ENCODE measurements around the gene ALS2CL. TPM values are rescaled to one million over a fixed set of nuclear protein-coding genes. Genes with fewer than 3 reads are reported as not detected.

ALS2CL gene
- total and polyA plus RNA-seq, 10 of the 15 experiments (the other 5 are each of a cell fraction or from before 2014, with no cell fraction given): 0.01 to 0.05 TPM; not detected in 8

- DNase-seq (ENCODE audit: low read depth, low spot score): no peak
- Histone ChIP-seq H3K79me2 (ENCODE audit: control insufficient read depth, insufficient read depth, low read length) (no peaks in the 10 kb centered on the region), H2AFZ (ENCODE audit: control insufficient read depth, low read depth, low read length) (no peak overlapping the region), H3K9me3 (replicated peaks; ENCODE audit: control insufficient read depth, insufficient read depth, low read length) (no peaks in the 10 kb centered on the region), H3K4me1 (ENCODE audit: control insufficient read depth, insufficient read depth, low read length) (peaks cover 16% of the 10 kb centered on the region), H4K20me1 (ENCODE audit: control insufficient read depth, insufficient read depth) (no peaks in the 10 kb centered on the region), H3K4me3 (no peak overlapping the region), H3K27ac (ENCODE audit: control insufficient read depth, insufficient read depth) (no peak overlapping the region), H3K27me3 (replicated peaks in 1 of 2; ENCODE audit: control insufficient read depth in 2 of 2, insufficient read depth in 2 of 2, low read length in 1 of 2) (no peaks in the 10 kb centered on the region), H3K9ac (ENCODE audit: control insufficient read depth, insufficient read depth, low read length) (no peak overlapping the region), H3K36me3 (ENCODE audit: control insufficient read depth in 2 of 2, insufficient read depth in 2 of 2, low read length in 1 of 2) (no peaks in the 10 kb centered on the region), H3K4me2 (ENCODE audit: control insufficient read depth, insufficient read depth) (no peak overlapping the region)
- SMC1A ChIA-PET (ENCODE audit: uncharacterized antibody, unreplicated experiment): interaction anchor here (1.1 to 1.3 kb wide), 3 partner anchors 153 to 184 kb away, joined by 3 to 4 read pairs (median 3); no protein-coding TSS in a partner anchor
- in situ Hi-C loops (cut with MboI) (loop anchor here (5.0 to 10.0 kb wide), 2 partner anchors 187 to 665 kb away; no protein-coding TSS in a partner anchor), intact Hi-C loops (cut with micrococcal nuclease; ENCODE audit: unreplicated experiment) (no loop called here)
- TF ChIP-seq SIX5 (IDR thresholded peaks at IDR 0.05; ENCODE audit: low read depth, low read length, severe bottlenecking): no peak
- no peak for TF ChIP-seq ATF2 (IDR thresholded peaks at IDR 0.05; ENCODE audit: low read length)
- no peak for TF ChIP-seq NFIC (IDR thresholded peaks at IDR 0.05; ENCODE audit: low read depth, low read length)
- no peak for TF ChIP-seq YY1 (IDR thresholded peaks at IDR 0.05; ENCODE audit: low read depth, low read length)
- no peak for TF ChIP-seq SP1 (IDR thresholded peaks at IDR 0.05; ENCODE audit: low read depth, low read length)
- TF ChIP-seq RFX5 (IDR thresholded peaks at IDR 0.05; ENCODE audit: low read depth, low read length): no peak
- TF ChIP-seq MEF2B (IDR thresholded peaks at IDR 0.05; ENCODE audit: partially characterized antibody, poor library complexity, severe bottlenecking): no peak
- no peak for TF ChIP-seq BCL3 (IDR thresholded peaks at IDR 0.05; ENCODE audit: borderline replicate concordance, insufficient read depth, low read depth, low read length, poor library complexity, severe bottlenecking)
- no peak for TF ChIP-seq DPF2 (IDR thresholded peaks at IDR 0.05)
- TF ChIP-seq USF1 (IDR thresholded peaks at IDR 0.05; ENCODE audit: borderline replicate concordance, extremely low read length, insufficient read depth, low read depth, low read length): no peak
- TF ChIP-seq RELA (IDR thresholded peaks at IDR 0.05; ENCODE audit: borderline replicate concordance, partially characterized antibody): no peak
- no peak for TF ChIP-seq ZNF687 (IDR thresholded peaks at IDR 0.05)
- no peak for TF ChIP-seq NBN (IDR thresholded peaks at IDR 0.05)
- no peak for TF ChIP-seq LARP7 (IDR thresholded peaks at IDR 0.05)
- POLR2A ChIA-PET: no interaction called here
- no TSS peak for BruUV-seq (replicated peaks)
- 32% methylated on average over 7 of the region's 7 CpGs for WGBS (ENCODE audit: insufficient coverage, insufficient replicate concordance, low lambda C conversion rate, missing lambda C conversion rate)
- CTCF ChIA-PET: interaction anchor here (0.9 to 1.6 kb wide), 3 partner anchors 149 to 186 kb away, joined by 3 to 5 read pairs (median 3); no protein-coding TSS in a partner anchor
- FAIRE-seq: no peak
- RAD21 ChIA-PET (ENCODE audit: unreplicated experiment): interaction anchor here (1.6 kb wide), 1 partner anchor 157 kb away, joined by 3 read pairs; no protein-coding TSS in a partner anchor
- ATAC-seq: no peak
Measured at GRCh38 chr3:46710229-46710628, 16.8 kb upstream of the ALS2CL start.
